Lung (tissue), 12 donors: ENCODE measurements around the gene OAS3. TPM values are rescaled to one million over a fixed set of nuclear protein-coding genes. Genes with fewer than 3 reads are reported as not detected.

Source experiments
- ATAC-seq: fragments of 200-7000 bp; cut with Tn5 transposase; one replicate; pipeline ENCODE4 v1.9.1; 2020; ENCODE audit warnings: moderate number of reproducible peaks; ENCODE audit not compliant: insufficient read depth, low FRiP score
- DNase-seq, 3 donors: peaks; one replicate each; pipeline ENCODE4 v3.0.0-alpha.2; 2013 to 2017
- H3K27ac ChIP-seq, 2 donors: one replicate each; pipeline ENCODE4 v1.5.1; 2013; ENCODE audit warnings: mild to moderate bottlenecking in 2 of 2, moderate library complexity in 2 of 2, control low read depth in 1 of 2, inconsistent platforms in 1 of 2, low read depth in 1 of 2, low read length in 1 of 2
- H3K27me3 ChIP-seq, 3 donors: one replicate each; pipeline ENCODE4 v1.5.1; 2013; ENCODE audit warnings: low read length in 2 of 3; ENCODE audit not compliant: control insufficient read depth in 3 of 3, insufficient read depth in 3 of 3
- H3K36me3 ChIP-seq, 4 donors: one replicate each; pipeline ENCODE4 v1.5.1; 2013; ENCODE audit warnings: low read length in 4 of 4, mild to moderate bottlenecking in 1 of 4, moderate library complexity in 1 of 4; ENCODE audit not compliant: control insufficient read depth in 4 of 4, insufficient read depth in 4 of 4
- H3K4me1 ChIP-seq, 5 donors: one replicate each; pipeline ENCODE4 v1.5.1; 2013; ENCODE audit warnings: low read length in 5 of 5, mild to moderate bottlenecking in 2 of 5, moderate library complexity in 1 of 5; ENCODE audit not compliant: control insufficient read depth in 5 of 5, insufficient read depth in 5 of 5
- H3K4me3 ChIP-seq: one replicate; pipeline ENCODE4 v1.5.1; 2013; ENCODE audit warnings: mild to moderate bottlenecking, control low read depth, moderate library complexity
- H3K9ac ChIP-seq, 2 donors: one replicate each; pipeline ENCODE4 v1.5.1; 2013; ENCODE audit warnings: low read length in 2 of 2, control low read depth in 1 of 2; ENCODE audit not compliant: insufficient read depth in 1 of 2
- H3K9me3 ChIP-seq, 4 donors: one replicate each; pipeline ENCODE4 v1.5.1; 2013; ENCODE audit warnings: low read length in 3 of 4, mild to moderate bottlenecking in 1 of 4, moderate library complexity in 1 of 4; ENCODE audit not compliant: control insufficient read depth in 4 of 4, insufficient read depth in 3 of 4
- CTCF ChIP-seq: IDR thresholded peaks from 2 replicates; pipeline ENCODE4 v1.5.1; 2012; ENCODE audit warnings: mild to moderate bottlenecking; ENCODE audit errors: control extremely low read depth, extremely low read depth
- WGBS, 2 donors: extraction: QIAGEN DNeasy Blood & Tissue Kit; methylation state at CpG; one replicate each; pipeline ENCODE4 v1.1.7; 2013; 5-methylcytosine and 5-hydroxymethylcytosine counted together
- polyA plus RNA-seq, 2 donors: library from polyadenylated mRNA; stranded (reverse); fragments of 200-250 nt; gene quantifications; one replicate each; pipeline ENCODE4 v1.2.1, GENCODE V29; 2013
- total RNA-seq, 2 donors: library from RNA; depleted of rRNA in 1 of 2; stranded (reverse); fragments of >200 nt in 1 of 2; gene quantifications; one replicate each; pipeline ENCODE4 v1.2.1, GENCODE V29; 2014 to 2021
- donor health status: control.
- donor health status: control.
- donor health status: Bipolar disorder and iron deficiency.
- donor health status: healthy.
- donor health status: DM: yes; HTN: yes; CAD: no.

Gene OAS3
- total and polyA plus RNA-seq, 4 donors: 5.7 to 31.9 (median 19.3) TPM

DNA sequence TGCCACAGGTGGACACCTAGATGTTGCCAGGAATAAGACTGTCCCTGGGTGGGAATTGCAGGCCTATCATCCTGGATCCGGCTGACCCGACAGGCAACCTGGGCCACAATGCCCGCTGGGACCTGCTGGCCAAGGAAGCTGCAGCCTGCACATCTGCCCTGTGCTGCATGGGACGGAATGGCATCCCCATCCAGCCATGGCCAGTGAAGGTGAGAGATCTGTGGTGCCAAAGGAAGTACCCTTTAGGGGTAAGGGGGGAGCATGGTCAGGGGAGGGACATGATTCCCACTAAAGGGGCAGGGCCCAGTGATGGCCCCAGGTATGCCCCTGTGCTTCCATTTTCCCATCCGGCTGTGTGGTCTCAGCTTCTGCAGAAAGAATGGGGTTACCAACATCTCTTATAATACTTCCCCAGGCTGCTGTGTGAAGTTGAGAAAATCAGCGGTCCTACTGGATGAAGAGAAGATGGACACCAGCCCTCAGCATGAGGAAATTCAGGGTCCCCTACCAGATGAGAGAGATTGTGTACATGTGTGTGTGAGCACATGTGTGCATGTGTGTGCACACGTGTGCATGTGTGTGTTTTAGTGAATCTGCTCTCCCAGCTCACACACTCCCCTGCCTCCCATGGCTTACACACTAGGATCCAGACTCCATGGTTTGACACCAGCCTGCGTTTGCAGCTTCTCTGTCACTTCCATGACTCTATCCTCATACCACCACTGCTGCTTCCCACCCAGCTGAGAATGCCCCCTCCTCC, 31.5 kb downstream of the OAS3 start:
- WGBS, 2 donors: 96% methylated on average over 8 of the region's 8 CpGs
- peaks cover 0 to 6% (median 0%) of the 10 kb centered on the region in 5 donors for H3K4me1 ChIP-seq
- DNase-seq (no peak), ATAC-seq (no peak)
- peak overlapping the region in 1 of 2 donors; percentile 4 for H3K27ac ChIP-seq
- H3K27me3 ChIP-seq: no peaks in the 10 kb centered on the region
- no peak for TF ChIP-seq CTCF
- H3K9ac ChIP-seq: no peak overlapping the region
- H3K36me3 ChIP-seq: peaks cover 0 to 29% (median 19%) of the 10 kb centered on the region in 4 donors
- H3K9me3 ChIP-seq: no peaks in the 10 kb centered on the region
- no peak overlapping the region for H3K4me3 ChIP-seq

DNA sequence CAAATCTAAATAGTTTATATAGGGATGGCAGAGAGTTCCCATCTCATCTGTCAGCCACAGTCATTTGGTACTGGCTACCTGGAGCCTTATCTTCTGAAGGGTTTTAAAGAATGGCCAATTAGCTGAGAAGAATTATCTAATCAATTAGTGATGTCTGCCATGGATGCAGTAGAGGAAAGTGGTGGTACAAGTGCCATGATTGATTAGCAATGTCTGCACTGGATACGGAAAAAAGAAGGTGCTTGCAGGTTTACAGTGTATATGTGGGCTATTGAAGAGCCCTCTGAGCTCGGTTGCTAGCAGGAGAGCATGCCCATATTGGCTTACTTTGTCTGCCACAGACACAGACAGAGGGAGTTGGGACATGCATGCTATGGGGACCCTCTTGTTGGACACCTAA, 32.1 kb downstream of the OAS3 start:
- H3K36me3 ChIP-seq: peaks cover 0 to 29% (median 15%) of the 10 kb centered on the region in 4 donors
- TF ChIP-seq CTCF: no peak
- peaks cover 0 to 7% (median 0%) of the 10 kb centered on the region in 5 donors for H3K4me1 ChIP-seq
- DNase-seq (no peak), ATAC-seq (no peak)
- H3K9ac ChIP-seq: no peak overlapping the region
- peak overlapping the region in 1 of 2 donors; percentile 35 for H3K27ac ChIP-seq
- H3K9me3 ChIP-seq: no peaks in the 10 kb centered on the region
- H3K27me3 ChIP-seq: no peaks in the 10 kb centered on the region
- 93% methylated on average over 2 of the region's 2 CpGs for WGBS, 2 donors
- H3K4me3 ChIP-seq: no peak overlapping the region

DNA sequence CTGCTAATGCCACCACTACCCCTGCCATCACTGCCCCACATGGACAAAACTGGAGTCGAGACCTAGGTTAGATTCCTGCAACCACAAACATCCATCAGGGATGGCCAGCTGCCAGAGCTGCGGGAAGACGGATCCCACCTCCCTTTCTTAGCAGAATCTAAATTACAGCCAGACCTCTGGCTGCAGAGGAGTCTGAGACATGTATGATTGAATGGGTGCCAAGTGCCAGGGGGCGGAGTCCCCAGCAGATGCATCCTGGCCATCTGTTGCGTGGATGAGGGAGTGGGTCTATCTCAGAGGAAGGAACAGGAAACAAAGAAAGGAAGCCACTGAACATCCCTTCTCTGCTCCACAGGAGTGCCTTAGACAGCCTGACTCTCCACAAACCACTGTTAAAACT, 33.0 kb downstream of the OAS3 start:
- ATAC-seq: no peak
- Histone ChIP-seq H3K27me3 (no peaks in the 10 kb centered on the region), H3K36me3 (peaks cover 0 to 22% (median 14%) of the 10 kb centered on the region in 4 donors), H3K9me3 (no peaks in the 10 kb centered on the region), H3K9ac (no peak overlapping the region), H3K27ac (peak overlapping the region in 1 of 2 donors; percentile 81), H3K4me3 (no peak overlapping the region), H3K4me1 (peaks cover 0 to 8% (median 0%) of the 10 kb centered on the region in 5 donors)
- whole genome bisulfite sequencing, 2 donors: 24 to 47% methylated on average over 5 of the region's 5 CpGs
- peak in 2 of 3 donors; percentile 41 to 60 for DNase-seq
- no peak for TF ChIP-seq CTCF
